Fibroblast of lung (primary cell): Measurements from ENCODE around the gene CERS2. TPM values are rescaled to one million over a fixed set of nuclear protein-coding genes. Genes with fewer than 3 reads are reported as not detected.

Experiments used
- DNase-seq, 2 donors: peaks; one replicate each; pipeline versions ENCODE4 v3.0.0 to v3.0.0-alpha.2; 2010; ENCODE audit warnings: low read depth in 2 of 2
- H2AFZ ChIP-seq: 2 replicates; pipeline ENCODE4 v1.5.1; 2012; ENCODE audit warnings: low read length, control low read depth, inconsistent platforms
- H3K27ac ChIP-seq: 2 replicates; pipeline ENCODE4 v1.5.1; 2011; ENCODE audit warnings: low read length, control low read depth; ENCODE audit not compliant: insufficient read depth
- H3K27me3 ChIP-seq: 2 replicates; pipeline ENCODE4 v1.5.1; 2011; ENCODE audit warnings: mild to moderate bottlenecking, low read length; ENCODE audit not compliant: control insufficient read depth, insufficient read depth
- H3K36me3 ChIP-seq: 2 replicates; pipeline ENCODE4 v1.5.1; 2011; ENCODE audit warnings: low read length; ENCODE audit not compliant: control insufficient read depth, insufficient read depth
- H3K4me1 ChIP-seq: 2 replicates; pipeline ENCODE4 v1.5.1; 2011; ENCODE audit warnings: low read length; ENCODE audit not compliant: control insufficient read depth, insufficient read depth; ENCODE audit errors: extremely low read depth
- H3K4me2 ChIP-seq: 2 replicates; pipeline ENCODE4 v1.5.1; 2011; ENCODE audit warnings: low read length, control low read depth; ENCODE audit not compliant: insufficient read depth; ENCODE audit errors: extremely low read depth
- H3K4me3 ChIP-seq, 4 experiments: fragments of 200-600 bp in 1 of 4; sonication (generic) in 1 of 4; replicated peaks in 1 of 4; 2 replicates each; pipeline ENCODE4 v1.5.1; 2011 to 2016; ENCODE audit warnings: low read length in 4 of 4, low read depth in 3 of 4, mild to moderate bottlenecking in 3 of 4, control low read depth in 2 of 4, inconsistent platforms in 1 of 4, mixed read lengths in 1 of 4; ENCODE audit not compliant: insufficient read depth in 1 of 4; ENCODE audit errors: control extremely low read depth in 1 of 4
- H3K79me2 ChIP-seq: 2 replicates; pipeline ENCODE4 v1.5.1; 2012; ENCODE audit warnings: mild to moderate bottlenecking, low read length, inconsistent platforms; ENCODE audit not compliant: control insufficient read depth, insufficient read depth
- H3K9ac ChIP-seq: 2 replicates; pipeline ENCODE4 v1.5.1; 2011; ENCODE audit warnings: mild to moderate bottlenecking, low read length, control low read depth; ENCODE audit not compliant: insufficient read depth
- H3K9me3 ChIP-seq: 2 replicates; pipeline ENCODE4 v1.5.1; 2012; ENCODE audit warnings: low read depth, low read length; ENCODE audit not compliant: control insufficient read depth, insufficient read depth
- H4K20me1 ChIP-seq: 2 replicates; pipeline ENCODE4 v1.5.1; 2011; ENCODE audit warnings: low read length; ENCODE audit not compliant: control insufficient read depth, insufficient read depth; ENCODE audit errors: extremely low read depth
- CTCF ChIP-seq, 2 donors: IDR thresholded peaks in 1 of 2; conservative IDR thresholded peaks in 1 of 2; 1 replicate in 1 of 2; 2 replicates in 1 of 2; pipeline ENCODE4 v1.5.1; 2011 to 2012; ENCODE audit warnings: low read length in 2 of 2, control low read depth in 1 of 2, inconsistent platforms in 1 of 2, low read depth in 1 of 2, mild to moderate bottlenecking in 1 of 2
- EZH2 ChIP-seq: IDR thresholded peaks from 2 replicates; pipeline ENCODE4 v1.5.1; 2012; ENCODE audit warnings: low read length, control low read depth, mild to moderate bottlenecking; ENCODE audit errors: missing control alignments
- polyA plus RNA-seq, 2 donors: library from polyadenylated mRNA; depleted of rRNA in 1 of 2; stranded (reverse) in 1 of 2; unstranded in 1 of 2; fragments of >200 nt; gene quantifications; 2 replicates each; pipeline ENCODE4 v1.2.1, GENCODE V29; 2011 to 2012; ENCODE audit warnings: missing spikeins in 1 of 2
- total RNA-seq: library from RNA; depleted of rRNA; stranded (reverse); fragments of >200 nt; gene quantifications from 2 replicates; pipeline ENCODE4 v1.2.1, GENCODE V29; 2014

CERS2 gene
- total and polyA plus RNA-seq, 2 donors (not counting 1 experiment from before 2014, with no cell fraction given), result 190 to 254 TPM

GRCh38 chr1:150994248-150994647, 19.6 kb upstream of the CERS2 start:
- H3K4me3 ChIP-seq, result no peak overlapping the region
- H3K4me1 ChIP-seq, result no peaks in the 10 kb centered on the region
- no peak overlapping the region for H3K27ac ChIP-seq
- no peaks in the 10 kb centered on the region for H4K20me1 ChIP-seq
- H3K9me3 ChIP-seq, result no peaks in the 10 kb centered on the region
- no peak overlapping the region for H2AFZ ChIP-seq
- H3K27me3 ChIP-seq, result no peaks in the 10 kb centered on the region
- peaks cover 2% of the 10 kb centered on the region for H3K36me3 ChIP-seq
- TF ChIP-seq CTCF (conservative IDR thresholded peaks at IDR 0.05 in 1 of 2, IDR thresholded peaks at IDR 0.05 in 1 of 2; ENCODE audit: low read depth in 1 of 2, low read length in 2 of 2), result no peak
- no peak for TF ChIP-seq EZH2
- no peak overlapping the region for H3K4me2 ChIP-seq
- H3K9ac ChIP-seq, result no peak overlapping the region
- H3K79me2 ChIP-seq, result no peaks in the 10 kb centered on the region
- DNase-seq, result no peak

- H2AFZ ChIP-seq, result no peak overlapping the region
- H3K4me1 ChIP-seq, result no peaks in the 10 kb centered on the region
Observed at GRCh38 chr1:150992626-150993025, 18.0 kb upstream of the CERS2 start.

GRCh38 chr1:150987924-150988323, 13.3 kb upstream of the CERS2 start:
- TF ChIP-seq CTCF (conservative IDR thresholded peaks at IDR 0.05 in 1 of 2, IDR thresholded peaks at IDR 0.05 in 1 of 2; ENCODE audit: low read depth in 1 of 2, low read length in 2 of 2) (no peak), EZH2 (no peak)
- Histone ChIP-seq H3K79me2 (no peaks in the 10 kb centered on the region), H3K4me1 (no peaks in the 10 kb centered on the region), H3K27ac (no peak overlapping the region), H2AFZ (no peak overlapping the region), H4K20me1 (no peaks in the 10 kb centered on the region), H3K9ac (no peak overlapping the region), H3K36me3 (no peaks in the 10 kb centered on the region), H3K27me3 (no peaks in the 10 kb centered on the region), H3K4me3 (no peak overlapping the region), H3K9me3 (no peaks in the 10 kb centered on the region), H3K4me2 (no peak overlapping the region)
- DNase-seq, result no peak

More at GRCh38 chr1:150992626-150993025, 18.0 kb upstream of the CERS2 start:
- peaks cover 2% of the 10 kb centered on the region for H3K36me3 ChIP-seq
- no peak for DNase-seq
- no peak overlapping the region for H3K9ac ChIP-seq
- H3K4me3 ChIP-seq, result no peak overlapping the region
- no peaks in the 10 kb centered on the region for H4K20me1 ChIP-seq
- H3K4me2 ChIP-seq, result no peak overlapping the region
- H3K27me3 ChIP-seq, result no peaks in the 10 kb centered on the region
- TF ChIP-seq CTCF (conservative IDR thresholded peaks at IDR 0.05 in 1 of 2, IDR thresholded peaks at IDR 0.05 in 1 of 2; ENCODE audit: low read depth in 1 of 2, low read length in 2 of 2), result no peak
- TF ChIP-seq EZH2, result no peak
- H3K9me3 ChIP-seq, result no peaks in the 10 kb centered on the region
- H3K27ac ChIP-seq, result no peak overlapping the region
- no peaks in the 10 kb centered on the region for H3K79me2 ChIP-seq
